NOMO-1 treated with DMSO at 0.1 percent for 48 hours (cell line): Measurements from ENCODE around the gene ANKDD1B.

Source experiments
- DNase-seq: peaks from one replicate; lab custom pipeline; 2025; ENCODE audit not compliant: unreplicated experiment; lab: John Stamatoyannopoulos, UW

Gene ANKDD1B

DNA sequence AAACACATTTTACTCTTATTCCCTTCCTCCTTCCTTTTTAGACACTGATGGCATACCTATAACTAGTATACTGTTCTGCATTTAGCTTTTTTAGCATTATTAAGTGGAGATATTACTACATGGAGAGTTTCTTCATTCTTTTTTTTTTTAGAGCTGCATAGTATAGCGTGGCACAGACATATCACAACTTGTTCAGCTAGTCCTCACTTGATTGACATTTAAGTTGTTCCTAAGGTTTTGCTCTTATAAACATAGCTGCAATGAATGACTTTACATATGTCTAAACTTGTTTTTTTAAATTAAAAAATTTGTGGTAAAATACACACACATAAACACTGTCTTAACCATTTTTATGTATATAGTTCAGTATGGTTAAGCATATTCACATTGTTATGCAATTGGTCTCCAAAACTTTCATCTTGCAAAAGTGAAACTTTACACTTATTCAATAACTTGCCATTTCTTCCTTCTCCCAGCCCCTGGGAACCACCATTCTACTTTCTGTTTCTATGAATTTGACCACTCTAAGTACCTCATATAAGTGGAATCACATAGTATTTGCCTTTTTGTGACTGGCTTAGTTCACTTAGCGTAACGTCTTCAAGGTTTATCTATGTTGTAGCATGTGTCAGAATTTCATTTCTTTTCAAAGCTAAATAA is 48.7 kb downstream of the ANKDD1B start:
- peak; percentile 14 for DNase-seq

DNA sequence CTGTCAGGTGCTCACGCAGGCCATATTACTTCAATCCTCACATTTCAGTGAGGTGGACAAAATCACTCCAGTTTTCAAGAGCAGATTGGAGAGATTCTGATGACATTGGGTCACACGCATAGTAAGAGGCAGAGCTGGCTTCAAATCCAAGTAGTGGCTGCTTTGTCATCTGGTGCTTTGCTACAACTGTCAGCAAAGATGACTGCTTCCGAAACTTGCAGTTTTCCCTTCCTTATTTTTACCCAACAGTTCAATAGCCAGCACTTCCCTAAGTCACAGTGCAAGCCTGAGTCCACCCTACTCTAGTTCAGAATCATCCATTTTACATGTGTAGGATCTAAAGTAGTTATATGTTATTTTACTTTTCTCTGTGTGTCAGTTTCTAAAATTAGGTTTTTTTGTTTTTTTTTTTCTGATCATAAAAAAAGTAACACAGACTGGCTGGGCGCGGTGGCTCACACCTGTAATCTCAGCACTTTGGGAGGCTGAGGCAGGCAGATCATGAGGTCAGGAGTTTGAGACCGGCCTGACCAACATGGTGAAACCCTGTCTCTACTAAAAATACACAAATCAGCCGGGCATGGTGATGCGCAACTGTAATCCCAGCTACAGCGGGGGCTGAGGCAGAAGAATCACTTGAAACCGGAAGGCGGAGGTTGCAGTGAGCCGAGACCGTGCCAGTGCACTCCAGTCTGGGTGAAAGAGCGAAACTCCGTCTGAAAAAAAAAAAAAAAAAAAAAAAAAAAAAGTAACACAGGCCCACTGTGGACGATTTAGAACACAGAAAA is 49.6 kb downstream of the ANKDD1B start:
- peak; percentile 85 for DNase-seq

DNA sequence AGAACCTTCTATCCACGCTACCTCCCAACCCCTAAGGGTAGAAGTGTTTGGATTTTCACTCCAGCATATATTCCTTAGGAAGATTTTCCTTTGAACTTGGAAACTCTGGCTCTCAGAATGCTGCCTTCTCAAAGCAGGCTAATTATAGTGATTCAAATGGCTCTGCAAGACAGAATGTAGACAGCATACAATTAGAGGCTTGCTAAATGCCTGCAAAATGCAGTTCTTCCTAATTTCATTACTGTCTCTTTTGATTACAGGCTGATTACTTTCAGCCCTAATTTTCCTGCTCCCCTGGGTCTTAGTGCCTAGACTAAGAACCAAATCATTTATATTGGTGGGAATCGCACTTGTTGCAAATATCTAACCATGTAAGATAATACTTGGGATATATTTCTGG is 50.8 kb downstream of the ANKDD1B start:
- no peak for DNase-seq

DNA sequence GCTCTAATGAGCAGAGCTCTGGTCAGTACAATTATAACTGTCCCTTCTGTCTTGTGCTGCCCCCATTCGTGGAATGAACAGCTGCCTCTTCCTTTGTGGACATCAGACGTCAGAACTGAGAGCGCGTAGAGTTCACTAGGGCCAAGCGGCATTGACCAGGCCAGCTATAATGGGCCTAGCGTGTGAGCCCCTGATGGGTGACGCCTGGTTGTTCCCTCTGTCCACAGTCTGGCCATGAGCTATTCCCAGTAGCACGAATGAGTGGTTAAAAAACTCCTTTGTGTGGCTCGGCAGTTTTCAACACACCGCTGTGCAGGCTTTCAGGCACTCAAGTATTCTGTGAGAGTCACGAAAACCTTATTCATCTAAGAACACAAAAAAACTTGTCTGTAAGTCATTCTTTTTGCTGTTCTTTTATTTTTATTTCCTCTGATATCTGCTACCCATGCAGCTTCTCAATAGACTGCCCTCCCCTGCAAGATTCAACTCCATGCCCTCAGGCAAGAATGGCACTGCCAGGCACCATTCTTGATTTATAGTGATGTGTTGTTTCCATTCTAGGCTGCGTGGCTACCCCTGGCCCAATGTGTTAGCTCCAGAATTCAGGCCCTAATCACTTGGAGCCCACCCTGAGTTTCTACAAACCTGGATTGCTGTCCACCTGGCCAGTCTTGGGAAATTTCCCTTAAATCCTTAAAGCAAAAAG is 52.5 kb downstream of the ANKDD1B start:
- DNase-seq, result no peak

DNA sequence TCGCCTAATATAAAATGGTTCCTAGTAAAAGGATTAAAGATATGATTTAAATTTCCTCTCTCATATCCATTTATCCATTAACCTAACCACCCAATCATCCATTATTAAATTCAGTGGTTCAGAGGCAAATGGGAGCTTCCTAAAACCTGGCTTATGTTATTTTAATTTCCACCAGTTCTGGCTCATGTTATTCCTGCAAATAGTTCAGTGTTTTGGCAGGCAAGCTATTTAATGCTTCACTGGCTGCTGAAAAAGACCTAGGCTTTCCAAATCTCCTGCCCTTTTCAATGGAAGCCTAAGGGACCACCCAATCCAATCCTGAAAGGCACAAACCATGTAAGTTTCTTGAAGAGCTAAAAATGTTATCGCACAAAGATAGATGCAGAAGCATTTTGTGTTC is 53.7 kb downstream of the ANKDD1B start:
- no peak for DNase-seq

DNA sequence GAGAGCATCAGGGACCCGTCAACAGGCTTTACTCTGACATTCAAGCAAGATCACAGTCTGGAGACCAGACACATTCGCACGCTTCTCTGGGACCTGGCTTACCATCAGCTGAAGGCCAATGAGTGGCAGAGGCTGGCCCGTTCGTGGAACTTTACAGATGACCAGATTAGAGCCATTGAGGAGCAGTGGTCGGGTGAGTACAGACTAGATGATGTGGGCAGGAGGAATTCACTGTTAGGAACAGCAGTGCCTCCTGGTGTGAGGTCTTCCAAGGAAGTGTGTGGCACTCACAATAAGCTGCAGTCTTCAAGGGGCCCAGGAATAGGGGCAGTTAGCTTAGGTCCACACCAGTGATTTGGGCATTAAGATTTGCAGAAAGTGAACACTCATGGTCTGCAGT is 55.5 kb downstream of the ANKDD1B start:
- DNase-seq, result no peak

DNA sequence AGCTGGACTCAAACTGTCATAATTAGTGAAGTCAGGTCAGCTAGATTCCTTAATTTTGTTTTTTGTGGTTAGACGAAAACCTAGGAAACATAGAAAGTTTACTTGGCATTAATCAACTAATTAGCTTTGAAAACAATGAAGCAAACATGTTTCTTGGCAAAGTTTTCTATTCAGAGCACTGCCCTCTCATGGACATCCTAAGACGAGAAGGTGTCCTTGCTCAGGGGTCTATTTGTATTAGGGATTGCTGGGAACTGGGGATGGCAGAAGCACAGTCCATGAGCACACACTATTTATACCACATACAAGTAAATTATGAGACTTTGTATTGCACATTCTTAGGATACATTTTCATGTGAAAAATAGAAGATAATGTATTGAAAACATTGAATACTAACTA is 56.3 kb downstream of the ANKDD1B start:
- no peak for DNase-seq

DNA sequence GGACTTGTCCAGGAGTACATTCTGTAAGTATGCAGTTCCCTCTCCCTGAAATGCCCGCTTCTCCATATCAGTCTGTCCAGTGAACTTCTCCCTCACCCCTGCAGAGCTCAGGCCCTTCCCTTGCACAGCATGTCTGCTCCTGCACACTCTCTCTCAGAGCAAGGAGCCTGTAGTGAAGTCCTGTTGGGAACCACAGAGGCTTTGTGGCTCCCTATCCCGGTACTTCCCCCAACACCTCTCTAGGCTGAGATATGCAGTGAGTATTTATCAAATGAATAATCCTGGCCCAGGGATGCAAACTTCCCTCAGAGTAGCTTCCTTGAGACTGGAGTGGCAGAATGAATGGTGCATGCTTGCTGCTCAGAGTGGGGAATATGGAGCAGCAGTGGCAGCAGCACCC is 57.2 kb downstream of the ANKDD1B start:
- no peak for DNase-seq

DNA sequence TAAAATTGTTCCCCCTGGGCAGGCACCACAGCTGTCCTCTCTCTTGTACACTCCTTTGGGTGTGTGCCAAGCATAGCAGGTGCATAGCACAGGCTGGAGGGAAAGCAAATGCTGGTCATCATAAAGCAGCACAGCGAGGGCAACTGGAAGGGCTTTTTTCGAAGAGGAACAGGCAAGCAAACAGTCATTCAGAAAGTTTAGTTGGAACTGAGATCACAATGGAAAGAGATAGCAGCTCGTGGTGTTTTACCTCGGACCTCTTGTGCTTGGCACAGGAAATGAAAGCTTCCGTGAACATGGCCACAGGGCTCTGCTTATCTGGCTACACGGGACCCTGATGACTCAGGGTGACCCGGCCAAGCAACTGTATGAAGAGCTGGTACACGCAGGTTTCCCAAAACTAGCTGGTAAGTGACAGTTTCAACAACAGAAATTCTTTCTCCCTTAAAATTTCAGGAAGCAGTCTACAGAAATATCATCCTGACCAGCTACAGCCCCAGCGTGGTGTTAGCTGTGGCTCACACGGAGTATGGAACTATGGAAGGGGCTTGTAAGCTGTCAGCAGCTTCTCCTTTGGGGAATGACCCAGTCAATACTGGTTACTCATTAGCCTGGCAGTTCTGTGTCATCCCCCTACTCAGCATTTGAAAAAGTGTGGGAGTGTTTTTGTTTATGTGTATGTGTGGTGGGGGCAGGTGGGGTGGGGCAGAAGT is 57.9 kb downstream of the ANKDD1B start:
- DNase-seq, result peak; percentile 26

DNA sequence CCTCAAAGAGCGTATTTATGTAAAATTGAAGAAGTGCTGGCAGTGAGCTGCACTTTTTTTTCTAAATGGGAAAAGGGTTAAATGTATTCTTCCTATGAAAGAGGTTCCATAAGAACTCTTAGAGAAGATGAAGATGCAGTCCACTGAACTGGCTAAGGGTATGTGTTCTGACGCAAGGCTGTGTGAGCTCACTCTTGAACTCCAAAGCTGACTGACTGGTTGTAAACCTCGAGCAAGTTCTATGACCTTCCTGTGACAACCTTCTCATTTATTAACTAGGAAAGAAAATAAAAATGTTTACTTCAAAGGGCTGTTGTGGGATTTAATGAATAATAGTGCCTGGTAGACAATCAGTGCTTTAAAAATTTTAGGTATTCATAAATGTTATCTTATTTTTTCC is 59.3 kb downstream of the ANKDD1B start:
- DNase-seq, result no peak

DNA sequence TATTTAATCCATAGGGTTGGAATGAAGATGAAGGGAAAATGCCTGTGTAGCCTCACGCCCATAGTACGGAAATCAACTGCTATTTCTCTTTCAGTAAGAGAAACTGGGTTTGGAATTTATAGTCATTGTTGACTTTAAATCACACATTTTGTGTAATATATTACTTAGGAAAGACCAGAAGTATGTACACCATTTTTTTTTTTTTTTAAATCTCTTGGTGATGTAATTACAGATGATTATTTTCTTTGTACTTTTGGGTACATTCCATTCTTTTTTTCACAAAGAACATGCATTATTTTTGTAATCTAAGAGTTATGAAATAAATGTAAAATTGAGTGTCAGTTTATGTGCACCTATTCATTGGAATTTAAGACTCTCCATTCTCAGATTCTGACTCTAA is 60.3 kb downstream of the ANKDD1B start:
- DNase-seq, result no peak

DNA sequence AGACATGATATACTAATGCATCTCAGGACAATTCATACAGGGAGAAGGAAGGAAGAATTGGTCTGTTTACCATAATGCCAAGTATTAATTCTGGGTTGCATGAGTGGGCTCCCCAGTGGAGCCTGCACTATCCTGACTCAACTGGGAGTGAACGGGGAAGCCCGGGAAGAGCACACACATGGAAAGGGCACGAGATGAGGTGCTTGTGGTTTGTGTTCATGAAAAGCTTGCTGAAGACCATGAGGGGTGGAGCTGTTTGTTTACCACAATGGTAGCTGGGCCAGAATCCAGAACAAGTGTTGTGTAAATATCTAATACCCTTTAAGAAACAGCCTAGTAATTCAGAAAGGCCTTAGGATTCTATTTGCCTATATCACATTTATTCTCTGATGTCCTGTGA is 61.4 kb downstream of the ANKDD1B start:
- DNase-seq, result no peak

DNA sequence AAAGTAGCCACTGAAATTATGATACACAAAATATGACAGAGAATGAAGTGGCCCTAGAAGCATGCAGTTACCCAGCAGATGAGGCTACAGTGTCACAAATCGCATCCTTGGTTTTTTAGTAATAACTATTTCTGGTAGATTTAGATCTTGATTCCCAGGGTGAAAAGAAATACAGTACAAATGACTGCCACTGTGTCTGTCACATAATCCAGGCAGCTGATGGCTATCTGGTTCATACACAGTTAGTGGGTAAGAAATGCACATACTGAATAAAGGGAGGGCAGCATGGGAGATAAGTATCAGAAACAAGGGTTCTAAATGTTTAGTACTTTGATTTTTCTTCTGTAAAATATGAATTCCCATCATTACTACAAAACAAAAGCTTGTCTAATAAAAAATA is 64.5 kb downstream of the ANKDD1B start:
- DNase-seq, result no peak

DNA sequence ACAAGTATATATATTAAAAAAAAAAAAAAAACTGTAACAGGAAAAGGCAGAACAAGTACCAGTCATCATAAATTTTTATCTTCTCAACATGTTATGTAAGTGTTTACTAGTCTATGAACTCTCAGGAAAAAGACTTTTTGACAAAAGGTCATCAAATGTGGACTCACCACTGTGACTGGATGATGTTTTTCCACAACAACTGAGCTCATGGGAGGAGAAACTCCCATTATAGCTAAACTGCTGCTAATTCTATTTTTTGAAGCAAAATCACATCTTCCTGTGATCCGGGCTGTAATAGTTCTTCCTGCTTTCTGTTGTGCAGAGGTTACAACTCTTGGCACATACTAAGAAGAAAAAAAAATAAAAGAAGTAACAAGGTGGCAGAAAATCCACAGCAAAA is 66.4 kb downstream of the ANKDD1B start:
- DNase-seq, result no peak

DNA sequence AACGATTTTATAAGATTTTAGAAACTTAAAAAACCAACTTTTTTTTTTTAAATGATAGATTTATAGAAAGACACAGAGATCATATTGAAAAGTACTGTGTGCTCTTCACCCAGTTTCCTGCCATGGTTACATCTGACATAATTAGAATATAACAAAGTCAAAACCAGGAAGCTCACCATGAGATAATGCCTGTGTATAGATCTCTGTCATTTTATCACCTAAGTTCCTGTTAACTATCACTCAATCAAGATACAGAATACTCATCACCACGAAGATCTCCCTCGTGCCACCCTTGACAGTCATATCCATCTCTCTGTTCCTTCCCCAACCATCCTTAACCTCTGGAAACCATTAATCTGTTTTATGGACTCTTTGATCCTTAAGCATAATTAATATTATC is 66.9 kb downstream of the ANKDD1B start:
- DNase-seq, result no peak

DNA sequence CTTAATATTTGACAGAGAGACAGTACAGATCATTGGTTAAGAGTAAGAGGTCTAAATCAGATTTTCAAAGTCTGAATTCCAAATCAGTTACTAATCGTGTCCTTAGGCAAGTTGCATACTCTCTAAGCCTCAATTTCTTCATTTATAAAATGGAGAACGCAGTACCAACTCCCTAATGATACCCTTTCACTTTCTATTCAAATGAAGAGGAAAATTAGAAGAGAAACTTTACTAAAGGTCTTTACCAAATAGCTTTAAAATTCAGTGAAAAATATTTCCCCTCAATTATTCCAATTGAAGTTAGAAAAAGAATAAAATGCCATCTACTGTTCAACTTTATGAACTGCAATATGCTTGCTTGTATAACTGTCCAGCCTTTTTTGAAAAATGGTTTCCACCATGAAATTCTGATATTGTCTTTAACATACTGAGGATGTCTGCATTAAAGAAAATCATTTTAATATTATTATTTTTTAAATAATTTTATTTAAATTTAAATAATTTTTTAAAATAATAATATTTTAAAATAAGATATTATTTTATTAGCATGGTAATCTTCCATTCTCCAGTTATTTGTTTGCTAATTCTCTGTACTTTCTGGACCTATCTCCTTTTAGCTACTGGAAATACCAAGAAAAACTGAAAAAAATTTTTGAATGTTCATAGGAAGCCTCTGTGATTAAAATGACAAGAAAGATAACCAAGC is 70.0 kb downstream of the ANKDD1B start:
- DNase-seq, result peak; percentile 49

DNA sequence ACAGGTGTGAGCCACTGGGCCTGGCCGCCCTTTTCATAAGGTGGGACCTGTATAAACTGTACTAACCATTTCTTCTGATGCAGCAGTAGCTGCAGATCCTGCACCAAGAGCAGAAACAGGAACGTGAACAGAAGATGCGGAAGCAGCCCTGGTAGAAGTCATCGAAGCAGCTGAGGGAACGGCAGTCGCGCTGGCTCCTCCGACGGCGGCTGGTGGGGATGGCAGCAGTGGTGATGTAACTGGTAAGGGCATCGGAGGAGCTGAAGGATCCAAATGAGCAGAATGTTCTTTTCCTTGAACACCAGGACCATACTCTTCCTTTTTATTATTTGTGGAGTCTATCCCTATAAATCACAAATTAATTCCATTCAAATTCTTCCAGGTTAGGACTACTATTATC is 73.9 kb downstream of the ANKDD1B start:
- no peak for DNase-seq

DNA sequence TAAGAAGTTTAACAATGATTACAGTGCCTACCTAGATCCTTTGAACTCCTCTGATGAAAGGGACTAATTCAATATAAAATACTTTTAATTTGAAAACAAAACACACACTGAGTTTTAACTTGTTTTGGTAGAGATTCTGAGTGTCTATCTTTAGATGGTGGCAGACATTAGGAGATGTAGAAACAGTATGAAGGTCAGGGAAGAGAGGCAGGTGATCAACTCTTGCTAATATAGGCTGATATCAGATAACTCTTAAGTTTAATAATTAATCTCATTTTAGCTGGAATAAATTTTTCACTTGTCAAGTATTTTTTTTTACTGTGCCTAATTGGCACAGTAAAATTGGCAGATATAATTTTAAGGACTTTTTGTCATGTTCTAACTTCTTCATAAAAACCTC is 75.2 kb downstream of the ANKDD1B start:
- DNase-seq, result no peak

DNA sequence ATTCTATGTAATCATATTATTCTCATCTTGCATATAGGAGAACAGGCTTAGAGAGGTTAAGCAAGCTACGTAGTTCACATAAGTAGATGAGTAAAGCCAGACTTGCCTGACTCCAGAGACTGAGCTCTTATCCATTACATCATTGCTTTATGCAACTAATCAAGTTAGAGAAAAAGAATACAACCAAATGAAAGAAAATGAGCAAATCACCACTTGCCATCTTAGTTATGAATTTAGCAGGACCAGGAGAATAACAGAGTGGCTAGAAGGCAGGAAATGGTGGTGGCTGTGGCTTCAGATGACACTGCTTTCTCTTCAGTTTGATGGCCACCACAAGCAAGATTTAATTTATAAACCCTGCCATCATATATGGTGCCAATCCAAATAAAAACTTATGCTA is 79.4 kb downstream of the ANKDD1B start:
- DNase-seq, result no peak

DNA sequence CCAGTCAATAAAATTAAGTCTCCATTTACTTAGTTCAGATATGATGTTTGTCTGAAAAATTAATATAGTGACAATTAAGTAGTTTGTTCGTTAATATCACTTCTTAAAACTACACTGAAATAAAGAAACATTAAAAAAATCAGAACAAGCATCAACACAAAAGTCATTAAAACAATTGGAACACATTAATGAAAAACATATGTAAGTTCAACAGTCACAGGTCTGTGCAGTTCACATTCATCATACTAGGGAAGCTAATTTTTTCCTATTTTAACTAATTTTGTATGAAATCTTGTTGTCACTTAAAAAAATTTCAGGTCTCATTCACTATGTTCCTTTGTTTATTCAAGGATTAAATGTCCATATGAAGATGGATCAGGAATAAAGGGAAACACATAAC is 83.5 kb downstream of the ANKDD1B start:
- DNase-seq, result no peak
